SK-N-SH (cell line): ENCODE results near the gene KCNG3. TPM values are rescaled to one million over a fixed set of nuclear protein-coding genes. Genes with fewer than 3 reads are reported as not detected.

Experiments
- CTCF ChIA-PET: fragments of 300-600, 350-600 bp; formaldehyde crosslinking; extraction: SDS; loops from one replicate; lab custom pipeline; 2021; lab: Yijun Ruan, JAX
- POLR2A ChIA-PET: fragments of 350-600 bp; sonication (Branson Sonifier 250); formaldehyde crosslinking; extraction: SDS; loops from one replicate; lab custom pipeline; 2020; ENCODE audit warnings: antibody characterized with exemption, inconsistent platforms; lab: Yijun Ruan, JAX
- DNase-seq: peaks from one replicate; pipeline ENCODE4 v3.0.0; 2012
- H2AFZ ChIP-seq: fragments of 200-600 bp; sonication (generic); 2 replicates; pipeline ENCODE4 v1.8.1; 2016; ENCODE audit warnings: antibody characterized with exemption, mild to moderate bottlenecking, low read depth
- H3F3A ChIP-seq: fragments of 200-600 bp; sonication (generic); replicated peaks from 2 replicates; pipeline ENCODE3; 2016; ENCODE audit warnings: antibody characterized with exemption, mild to moderate bottlenecking; ENCODE audit not compliant: insufficient read depth
- H3K27ac ChIP-seq, 2 experiments: fragments of 200-500 bp in 1 of 2; fragments of 200-600 bp in 1 of 2; sonication (Bioruptor generic) in 1 of 2; sonication (generic), shearing (Covaris generic) in 1 of 2; 2 replicates each; pipeline versions ENCODE4 v1.5.1 to v1.6.1; 2014 to 2016; ENCODE audit warnings: low read depth in 2 of 2, inconsistent platforms in 1 of 2, low read length in 1 of 2, mild to moderate bottlenecking in 1 of 2, mixed read lengths in 1 of 2
- H3K27me3 ChIP-seq: fragments of 200-600 bp; sonication (generic), shearing (Covaris generic); 2 replicates; pipeline ENCODE4 v1.6.1; 2016; ENCODE audit warnings: mixed run types; ENCODE audit not compliant: insufficient read depth
- H3K36me3 ChIP-seq, 2 experiments: fragments of 200-500 bp in 1 of 2; fragments of 200-600 bp in 1 of 2; sonication (Bioruptor generic) in 1 of 2; sonication (generic) in 1 of 2; replicated peaks in 1 of 2; 2 replicates each; pipeline versions ENCODE3 to v1.5.1; 2014 to 2016; ENCODE audit warnings: low read length in 1 of 2, mild to moderate bottlenecking in 1 of 2; ENCODE audit not compliant: insufficient read depth in 2 of 2, control insufficient read depth in 1 of 2
- H3K4me1 ChIP-seq, 2 experiments: fragments of 200-500 bp in 1 of 2; fragments of 200-600 bp in 1 of 2; sonication (Bioruptor generic) in 1 of 2; sonication (generic), shearing (Covaris generic) in 1 of 2; 2 replicates each; pipeline versions ENCODE4 v1.5.1 to v1.6.1; 2014 to 2016; ENCODE audit warnings: low read depth in 1 of 2, low read length in 1 of 2, mixed run types in 1 of 2; ENCODE audit not compliant: insufficient read depth in 2 of 2, control insufficient read depth in 1 of 2
- H3K4me2 ChIP-seq: fragments of 200-600 bp; sonication (generic), shearing (Covaris generic); 2 replicates; pipeline ENCODE4 v1.6.1; 2017; ENCODE audit warnings: mixed run types
- H3K4me3 ChIP-seq, 2 experiments: fragments of 200-500 bp in 1 of 2; fragments of 200-600 bp in 1 of 2; sonication (Bioruptor generic) in 1 of 2; sonication (generic), shearing (Covaris generic) in 1 of 2; 2 replicates each; pipeline versions ENCODE4 v1.5.1 to v1.8.1; 2014 to 2016; ENCODE audit warnings: low read depth in 2 of 2, inconsistent platforms in 1 of 2, low read length in 1 of 2, mild to moderate bottlenecking in 1 of 2, mixed read lengths in 1 of 2, moderate library complexity in 1 of 2
- H3K79me2 ChIP-seq: fragments of 200-600 bp; sonication (generic); 2 replicates; pipeline ENCODE4 v1.8.1; 2017; ENCODE audit warnings: mild to moderate bottlenecking; ENCODE audit not compliant: insufficient read depth
- H3K9ac ChIP-seq: fragments of 200-600 bp; sonication (generic); 2 replicates; pipeline ENCODE4 v1.6.1; 2017; ENCODE audit warnings: mixed run types
- H3K9me2 ChIP-seq: fragments of 200-600 bp; sonication (generic); 2 replicates; pipeline ENCODE4 v1.6.1; 2017; ENCODE audit warnings: mixed run types
- H3K9me3 ChIP-seq: fragments of 200-600 bp; sonication (generic); 2 replicates; pipeline ENCODE4 v1.6.1; 2017; ENCODE audit warnings: mixed run types, mild to moderate bottlenecking, moderate library complexity
- H4K20me1 ChIP-seq: fragments of 200-600 bp; sonication (generic); 2 replicates; pipeline ENCODE4 v1.6.1; 2017; ENCODE audit warnings: mild to moderate bottlenecking, mixed run types; ENCODE audit not compliant: insufficient read depth
- CHD2 ChIP-seq: fragments of 150-350 bp; IDR thresholded peaks from 2 replicates; pipeline ENCODE4 v1.6.1; 2018; ENCODE audit warnings: low read length; ENCODE audit not compliant: partially characterized antibody
- CTCF ChIP-seq: fragments of 200-600 bp; sonication (generic); IDR thresholded peaks from 2 replicates; pipeline ENCODE4 v1.6.1; 2017; ENCODE audit warnings: antibody characterized with exemption, mild to moderate bottlenecking, moderate library complexity
- EP300 ChIP-seq, 2 experiments: IDR thresholded peaks; 2 replicates each; pipeline versions ENCODE4 v1.4.0 to v1.6.1; 2012; ENCODE audit warnings: borderline replicate concordance in 1 of 2, low read depth in 1 of 2, low read length in 1 of 2
- FOXJ3 ChIP-seq: sonication (generic); formaldehyde crosslinking; IDR thresholded peaks from 2 replicates; pipeline ENCODE4 v1.5.1; 2020; ENCODE audit warnings: mild to moderate bottlenecking, missing genetic modification reagents
- FOXM1 ChIP-seq: IDR thresholded peaks from 2 replicates; pipeline ENCODE4 v1.4.0; 2012; ENCODE audit warnings: low read depth, mild to moderate bottlenecking
- GABPA ChIP-seq: IDR thresholded peaks from 2 replicates; pipeline ENCODE4 v1.4.0; 2012; ENCODE audit warnings: low read depth, mild to moderate bottlenecking
- IRF3 ChIP-seq: fragments of 150-350 bp; IDR thresholded peaks from 2 replicates; pipeline ENCODE4 v1.6.1; 2016; ENCODE audit warnings: mild to moderate bottlenecking, low read depth, low read length
- MAX ChIP-seq: IDR thresholded peaks from 2 replicates; pipeline ENCODE4 v1.4.0; 2012; ENCODE audit warnings: low read depth
- MEF2A ChIP-seq: IDR thresholded peaks from 2 replicates; pipeline ENCODE4 v1.4.0; 2012; ENCODE audit warnings: low read depth, borderline replicate concordance
- MXI1 ChIP-seq: IDR thresholded peaks from 2 replicates; pipeline ENCODE4 v1.6.1; 2012; ENCODE audit warnings: mild to moderate bottlenecking, low read depth, low read length, improper control_type of control experiment
- NFIC ChIP-seq: IDR thresholded peaks from 2 replicates; pipeline ENCODE4 v1.4.0; 2012; ENCODE audit warnings: borderline replicate concordance
- NRF1 ChIP-seq: IDR thresholded peaks from 2 replicates; pipeline ENCODE4 v1.6.1; 2012; ENCODE audit warnings: low read depth, mild to moderate bottlenecking, low read length
- PBX3 ChIP-seq: IDR thresholded peaks from 2 replicates; pipeline ENCODE4; 2012
- POLR2AphosphoS5 ChIP-seq: IDR thresholded peaks from 2 replicates; pipeline ENCODE4 v1.6.1; 2012; ENCODE audit warnings: low read depth, low read length
- RAD21 ChIP-seq: IDR thresholded peaks from 2 replicates; pipeline ENCODE4 v1.6.1; 2012; ENCODE audit warnings: mild to moderate bottlenecking, low read length
- RCOR1 ChIP-seq: fragments of 150-350 bp; IDR thresholded peaks from 2 replicates; pipeline ENCODE4 v1.6.1; 2017; ENCODE audit warnings: antibody characterized with exemption, low read length
- RFX5 ChIP-seq: IDR thresholded peaks from 2 replicates; pipeline ENCODE4 v1.6.1; 2012; ENCODE audit warnings: mild to moderate bottlenecking, improper control_type of control experiment, low read length
- SIN3A ChIP-seq: IDR thresholded peaks from 2 replicates; pipeline ENCODE4 v1.6.1; 2012; ENCODE audit warnings: low read depth, mild to moderate bottlenecking, low read length, moderate library complexity, borderline replicate concordance
- SMC3 ChIP-seq: IDR thresholded peaks from 2 replicates; pipeline ENCODE4 v1.6.1; 2012; ENCODE audit warnings: low read depth, low read length, improper control_type of control experiment
- TCF12 ChIP-seq: IDR thresholded peaks from 2 replicates; pipeline ENCODE4 v1.4.0; 2012
- USF1 ChIP-seq: IDR thresholded peaks from 2 replicates; pipeline ENCODE4 v1.4.0; 2012; ENCODE audit warnings: low read depth, borderline replicate concordance
- YY1 ChIP-seq: IDR thresholded peaks from 2 replicates; pipeline ENCODE4 v1.4.0; 2012; ENCODE audit warnings: low read depth, mild to moderate bottlenecking
- WGBS: methylation state at CpG from one replicate; pipeline ENCODE4 v1.1.6; 2017; ENCODE audit warnings: low lambda C conversion rate; 5-methylcytosine and 5-hydroxymethylcytosine counted together
- polyA plus RNA-seq, 3 experiments: library from polyadenylated mRNA; depleted of rRNA; stranded (reverse); fragments of >200 nt; gene quantifications; 2 replicates each; pipeline ENCODE4 v1.2.3, GENCODE V29; 2012

Gene KCNG3
- polyA plus RNA-seq, 1 of the 3 experiments (the other 2 are of a cell fraction): 0.03 TPM

GRCh38 chr2:42516418-42516901, 22.7 kb upstream of the KCNG3 start:
- no peaks in the 10 kb centered on the region for H3K9me3 ChIP-seq
- no peaks in the 10 kb centered on the region for H4K20me1 ChIP-seq
- TF ChIP-seq RAD21 (no peak), GABPA (no peak), NRF1 (no peak), PBX3 (no peak), FOXJ3 (CRISPR knock-in tag) (no peak), YY1 (no peak), MXI1 (no peak), TCF12 (no peak), IRF3 (no peak), SIN3A (no peak), CHD2 (no peak), FOXM1 (no peak), POLR2AphosphoS5 (no peak), RFX5 (no peak)
- H3F3A ChIP-seq: no peaks in the 10 kb centered on the region
- H2AFZ ChIP-seq: no peak overlapping the region
- ChIA-PET POLR2A (no interaction called here), CTCF (interaction anchor here (0.8 to 3.2 kb wide), 3 partner anchors 144 to 147 kb away, joined by 3 to 19 read pairs (median 4); no protein-coding TSS in a partner anchor)
- no peaks in the 10 kb centered on the region for H3K9me2 ChIP-seq
- no peak overlapping the region for H3K9ac ChIP-seq
- H3K27ac ChIP-seq: no peak overlapping the region
- no peak overlapping the region for H3K4me3 ChIP-seq
- no peaks in the 10 kb centered on the region for H3K79me2 ChIP-seq
- 88% methylated on average over 4 of the region's 4 CpGs for WGBS
- no peaks in the 10 kb centered on the region for H3K36me3 ChIP-seq
- H3K4me1 ChIP-seq: no peaks in the 10 kb centered on the region
- H3K4me2 ChIP-seq: no peak overlapping the region
- H3K27me3 ChIP-seq: no peaks in the 10 kb centered on the region
- DNase-seq: no peak

- ChIA-PET POLR2A (no interaction called here), CTCF (interaction anchor here (0.6 to 3.2 kb wide), 13 partner anchors 9 to 258 kb away, joined by 3 to 19 read pairs (median 4); no protein-coding TSS in a partner anchor)
- H3K9me3 ChIP-seq: no peaks in the 10 kb centered on the region
- DNase-seq: peak; percentile 53
- no peak overlapping the region; the same call in 1 of the 2 replicates for H2AFZ ChIP-seq
- H3K9ac ChIP-seq: no peak overlapping the region
- no peaks in the 10 kb centered on the region for H3K27me3 ChIP-seq
- no peaks in the 10 kb centered on the region for H3K79me2 ChIP-seq
- H3F3A ChIP-seq: no peaks in the 10 kb centered on the region
- no peak overlapping the region for H3K4me3 ChIP-seq
- no peaks in the 10 kb centered on the region for H3K36me3 ChIP-seq
- peaks cover 4 to 6% of the 10 kb centered on the region in 2 experiments; a peak in 2 of 4 replicates for H3K4me1 ChIP-seq
- 78% methylated on average over 5 of the region's 5 CpGs for WGBS
- no peak overlapping the region for H3K4me2 ChIP-seq
- no peak overlapping the region for H3K27ac ChIP-seq
- H4K20me1 ChIP-seq: no peaks in the 10 kb centered on the region
- H3K9me2 ChIP-seq: no peaks in the 10 kb centered on the region
- TF ChIP-seq MAX (no peak), MEF2A (no peak), SMC3 (peak; percentile 58), RCOR1 (no peak), YY1 (no peak), USF1 (no peak), CTCF (peak; percentile 71), EP300 (IDR thresholded peaks at IDR 0.05; ENCODE audit: borderline replicate concordance in 1 of 2, low read depth in 1 of 2, low read length in 1 of 2) (no peak), NFIC (no peak), RAD21 (peak; percentile 71), CHD2 (no peak), PBX3 (no peak)
Observed at GRCh38 chr2:42513252-42513918, 19.6 kb upstream of the KCNG3 start.
